Measurements from ENCODE around the gene ATF2. TPM values are rescaled to one million over a fixed set of nuclear protein-coding genes. Genes with fewer than 3 reads are reported as not detected.

The ATF2 gene
- total and polyA plus RNA-seq, 2 of the 13 experiments (the other 11 are each of a cell fraction or from before 2014, with no cell fraction given), result 91.6 to 95.1 TPM

DNA sequence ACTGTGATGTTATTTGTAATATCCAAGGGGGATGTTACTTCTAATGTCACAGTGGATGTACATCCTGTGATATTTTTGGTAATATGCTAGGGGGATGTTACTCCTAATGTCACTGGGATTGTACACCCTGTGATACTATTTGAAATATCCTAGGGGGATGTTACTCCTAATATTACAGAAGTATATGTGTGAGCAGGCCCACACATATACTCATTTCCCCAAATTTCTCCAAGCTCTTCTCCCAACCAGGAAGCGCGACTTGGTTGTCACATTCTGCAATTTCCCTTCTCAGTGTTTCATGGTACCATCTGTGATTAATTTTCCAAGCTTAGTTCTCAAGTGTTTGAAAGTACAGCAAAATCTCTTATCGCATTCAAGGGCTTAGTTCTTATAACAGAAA is 133.3 kb downstream of the ATF2 start:
- Histone ChIP-seq H3K79me2 (ENCODE audit: insufficient read depth, low read length) (no peaks in the 10 kb centered on the region), H3K4me2 (ENCODE audit: low read depth, low read length) (no peak overlapping the region), H3K4me1 (ENCODE audit: insufficient read depth, low read length) (peaks cover 56% of the 10 kb centered on the region), H4K20me1 (ENCODE audit: insufficient read depth, low read length) (no peaks in the 10 kb centered on the region), H3K4me3 (replicated peaks in 1 of 3; ENCODE audit: insufficient read depth in 1 of 3, low read depth in 2 of 3, low read length in 3 of 3) (no peak overlapping the region), H3K27ac (ENCODE audit: extremely low read length, insufficient read depth, low read length) (no peak overlapping the region), H3K9me3 (ENCODE audit: low read length) (no peaks in the 10 kb centered on the region), H3K9ac (ENCODE audit: insufficient read depth, low read depth, low read length) (no peak overlapping the region), H3K27me3 (ENCODE audit: control insufficient read depth in 1 of 2, insufficient read depth in 2 of 2, low read length in 2 of 2) (no peaks in the 10 kb centered on the region), H2AFZ (ENCODE audit: low read length) (no peak overlapping the region), H3K36me3 (replicated peaks in 1 of 2; ENCODE audit: control insufficient read depth in 1 of 2, insufficient read depth in 2 of 2, low read length in 2 of 2) (no peaks in the 10 kb centered on the region)
- in situ Hi-C loops (cut with HindIII; ENCODE audit: extremely low pct_ligation_motif_present, low pct_unique_long_range_greater_than_20kb), result loop anchor here (10.0 to 25.0 kb wide), 3 partner anchors 150 to 1070 kb away; partner anchors contain the start of genes ATP5MC3 and HOXD11
- 99% methylated on average over 3 of the region's 3 CpGs for WGBS (ENCODE audit: low lambda C conversion rate)
- DNase-seq (ENCODE audit: low spot score) (no peak), FAIRE-seq (no peak), ATAC-seq (no peak)
- BruUV-seq (replicated peaks), result no TSS peak
- intact Hi-C loops (cut with micrococcal nuclease; ENCODE audit: unreplicated experiment), result loop anchor here (5.0 kb wide), 2 partner anchors 58 to 168 kb away; no protein-coding TSS in a partner anchor
- POLR2A ChIA-PET, result no interaction called here
- CTCF ChIA-PET (ENCODE audit: low intra/inter-chr PET ratio, low total read pairs), result no interaction called here
- TF ChIP-seq, protein P1, sequence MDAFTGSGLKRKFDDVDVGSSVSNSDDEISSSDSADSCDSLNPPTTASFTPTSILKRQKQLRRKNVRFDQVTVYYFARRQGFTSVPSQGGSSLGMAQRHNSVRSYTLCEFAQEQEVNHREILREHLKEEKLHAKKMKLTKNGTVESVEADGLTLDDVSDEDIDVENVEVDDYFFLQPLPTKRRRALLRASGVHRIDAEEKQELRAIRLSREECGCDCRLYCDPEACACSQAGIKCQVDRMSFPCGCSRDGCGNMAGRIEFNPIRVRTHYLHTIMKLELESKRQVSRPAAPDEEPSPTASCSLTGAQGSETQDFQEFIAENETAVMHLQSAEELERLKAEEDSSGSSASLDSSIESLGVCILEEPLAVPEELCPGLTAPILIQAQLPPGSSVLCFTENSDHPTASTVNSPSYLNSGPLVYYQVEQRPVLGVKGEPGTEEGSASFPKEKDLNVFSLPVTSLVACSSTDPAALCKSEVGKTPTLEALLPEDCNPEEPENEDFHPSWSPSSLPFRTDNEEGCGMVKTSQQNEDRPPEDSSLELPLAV (CRISPR knock-in tag; conservative IDR thresholded peaks at IDR 0.05; ENCODE audit: low read depth), result no peak
- TF ChIP-seq GABPB1 (CRISPR knock-in tag; IDR thresholded peaks at IDR 0.05) (no peak), ZNF432 (CRISPR knock-in tag; IDR thresholded peaks at IDR 0.05; ENCODE audit: borderline replicate concordance) (no peak), NFE2L1 (CRISPR knock-in tag; IDR thresholded peaks at IDR 0.05; ENCODE audit: borderline replicate concordance) (no peak), MATR3 (CRISPR knock-in tag; IDR thresholded peaks at IDR 0.05) (no peak)
- TF ChIP-seq, protein P2, sequence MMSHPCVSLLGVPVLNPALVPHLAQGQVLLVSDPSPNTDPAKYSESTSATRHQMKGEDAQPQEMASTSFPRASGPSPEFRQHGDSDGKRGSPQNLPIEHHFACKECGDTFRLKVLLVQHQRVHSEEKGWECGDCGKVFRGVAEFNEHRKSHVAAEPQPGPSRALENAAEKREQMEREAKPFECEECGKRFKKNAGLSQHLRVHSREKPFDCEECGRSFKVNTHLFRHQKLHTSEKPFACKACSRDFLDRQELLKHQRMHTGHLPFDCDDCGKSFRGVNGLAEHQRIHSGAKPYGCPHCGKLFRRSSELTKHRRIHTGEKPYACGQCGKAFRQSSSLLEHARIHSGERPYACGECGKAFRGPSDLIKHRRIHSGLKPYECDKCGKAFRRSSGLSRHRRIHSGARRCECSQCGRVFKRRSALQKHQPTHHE (CRISPR knock-in tag; IDR thresholded peaks at IDR 0.05; ENCODE audit: borderline replicate concordance), result no peak
- TF ChIP-seq, protein P3, sequence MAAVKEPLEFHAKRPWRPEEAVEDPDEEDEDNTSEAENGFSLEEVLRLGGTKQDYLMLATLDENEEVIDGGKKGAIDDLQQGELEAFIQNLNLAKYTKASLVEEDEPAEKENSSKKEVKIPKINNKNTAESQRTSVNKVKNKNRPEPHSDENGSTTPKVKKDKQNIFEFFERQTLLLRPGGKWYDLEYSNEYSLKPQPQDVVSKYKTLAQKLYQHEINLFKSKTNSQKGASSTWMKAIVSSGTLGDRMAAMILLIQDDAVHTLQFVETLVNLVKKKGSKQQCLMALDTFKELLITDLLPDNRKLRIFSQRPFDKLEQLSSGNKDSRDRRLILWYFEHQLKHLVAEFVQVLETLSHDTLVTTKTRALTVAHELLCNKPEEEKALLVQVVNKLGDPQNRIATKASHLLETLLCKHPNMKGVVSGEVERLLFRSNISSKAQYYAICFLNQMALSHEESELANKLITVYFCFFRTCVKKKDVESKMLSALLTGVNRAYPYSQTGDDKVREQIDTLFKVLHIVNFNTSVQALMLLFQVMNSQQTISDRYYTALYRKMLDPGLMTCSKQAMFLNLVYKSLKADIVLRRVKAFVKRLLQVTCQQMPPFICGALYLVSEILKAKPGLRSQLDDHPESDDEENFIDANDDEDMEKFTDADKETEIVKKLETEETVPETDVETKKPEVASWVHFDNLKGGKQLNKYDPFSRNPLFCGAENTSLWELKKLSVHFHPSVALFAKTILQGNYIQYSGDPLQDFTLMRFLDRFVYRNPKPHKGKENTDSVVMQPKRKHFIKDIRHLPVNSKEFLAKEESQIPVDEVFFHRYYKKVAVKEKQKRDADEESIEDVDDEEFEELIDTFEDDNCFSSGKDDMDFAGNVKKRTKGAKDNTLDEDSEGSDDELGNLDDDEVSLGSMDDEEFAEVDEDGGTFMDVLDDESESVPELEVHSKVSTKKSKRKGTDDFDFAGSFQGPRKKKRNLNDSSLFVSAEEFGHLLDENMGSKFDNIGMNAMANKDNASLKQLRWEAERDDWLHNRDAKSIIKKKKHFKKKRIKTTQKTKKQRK (IDR thresholded peaks at IDR 0.05; ENCODE audit: low read length), result no peak
- TF ChIP-seq, protein P4, sequence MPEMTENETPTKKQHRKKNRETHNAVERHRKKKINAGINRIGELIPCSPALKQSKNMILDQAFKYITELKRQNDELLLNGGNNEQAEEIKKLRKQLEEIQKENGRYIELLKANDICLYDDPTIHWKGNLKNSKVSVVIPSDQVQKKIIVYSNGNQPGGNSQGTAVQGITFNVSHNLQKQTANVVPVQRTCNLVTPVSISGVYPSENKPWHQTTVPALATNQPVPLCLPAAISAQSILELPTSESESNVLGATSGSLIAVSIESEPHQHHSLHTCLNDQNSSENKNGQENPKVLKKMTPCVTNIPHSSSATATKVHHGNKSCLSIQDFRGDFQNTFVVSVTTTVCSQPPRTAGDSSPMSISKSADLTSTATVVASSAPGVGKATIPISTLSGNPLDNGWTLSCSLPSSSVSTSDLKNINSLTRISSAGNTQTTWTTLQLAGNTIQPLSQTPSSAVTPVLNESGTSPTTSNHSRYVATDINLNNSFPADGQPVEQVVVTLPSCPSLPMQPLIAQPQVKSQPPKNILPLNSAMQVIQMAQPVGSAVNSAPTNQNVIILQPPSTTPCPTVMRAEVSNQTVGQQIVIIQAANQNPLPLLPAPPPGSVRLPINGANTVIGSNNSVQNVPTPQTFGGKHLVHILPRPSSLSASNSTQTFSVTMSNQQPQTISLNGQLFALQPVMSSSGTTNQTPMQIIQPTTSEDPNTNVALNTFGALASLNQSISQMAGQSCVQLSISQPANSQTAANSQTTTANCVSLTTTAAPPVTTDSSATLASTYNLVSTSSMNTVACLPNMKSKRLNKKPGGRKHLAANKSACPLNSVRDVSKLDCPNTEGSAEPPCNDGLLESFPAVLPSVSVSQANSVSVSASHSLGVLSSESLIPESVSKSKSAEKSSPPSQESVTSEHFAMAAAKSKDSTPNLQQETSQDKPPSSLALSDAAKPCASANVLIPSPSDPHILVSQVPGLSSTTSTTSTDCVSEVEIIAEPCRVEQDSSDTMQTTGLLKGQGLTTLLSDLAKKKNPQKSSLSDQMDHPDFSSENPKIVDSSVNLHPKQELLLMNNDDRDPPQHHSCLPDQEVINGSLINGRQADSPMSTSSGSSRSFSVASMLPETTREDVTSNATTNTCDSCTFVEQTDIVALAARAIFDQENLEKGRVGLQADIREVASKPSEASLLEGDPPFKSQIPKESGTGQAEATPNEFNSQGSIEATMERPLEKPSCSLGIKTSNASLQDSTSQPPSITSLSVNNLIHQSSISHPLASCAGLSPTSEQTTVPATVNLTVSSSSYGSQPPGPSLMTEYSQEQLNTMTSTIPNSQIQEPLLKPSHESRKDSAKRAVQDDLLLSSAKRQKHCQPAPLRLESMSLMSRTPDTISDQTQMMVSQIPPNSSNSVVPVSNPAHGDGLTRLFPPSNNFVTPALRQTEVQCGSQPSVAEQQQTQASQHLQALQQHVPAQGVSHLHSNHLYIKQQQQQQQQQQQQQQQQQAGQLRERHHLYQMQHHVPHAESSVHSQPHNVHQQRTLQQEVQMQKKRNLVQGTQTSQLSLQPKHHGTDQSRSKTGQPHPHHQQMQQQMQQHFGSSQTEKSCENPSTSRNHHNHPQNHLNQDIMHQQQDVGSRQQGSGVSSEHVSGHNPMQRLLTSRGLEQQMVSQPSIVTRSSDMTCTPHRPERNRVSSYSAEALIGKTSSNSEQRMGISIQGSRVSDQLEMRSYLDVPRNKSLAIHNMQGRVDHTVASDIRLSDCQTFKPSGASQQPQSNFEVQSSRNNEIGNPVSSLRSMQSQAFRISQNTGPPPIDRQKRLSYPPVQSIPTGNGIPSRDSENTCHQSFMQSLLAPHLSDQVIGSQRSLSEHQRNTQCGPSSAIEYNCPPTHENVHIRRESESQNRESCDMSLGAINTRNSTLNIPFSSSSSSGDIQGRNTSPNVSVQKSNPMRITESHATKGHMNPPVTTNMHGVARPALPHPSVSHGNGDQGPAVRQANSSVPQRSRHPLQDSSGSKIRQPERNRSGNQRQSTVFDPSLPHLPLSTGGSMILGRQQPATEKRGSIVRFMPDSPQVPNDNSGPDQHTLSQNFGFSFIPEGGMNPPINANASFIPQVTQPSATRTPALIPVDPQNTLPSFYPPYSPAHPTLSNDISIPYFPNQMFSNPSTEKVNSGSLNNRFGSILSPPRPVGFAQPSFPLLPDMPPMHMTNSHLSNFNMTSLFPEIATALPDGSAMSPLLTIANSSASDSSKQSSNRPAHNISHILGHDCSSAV (CRISPR knock-in tag; IDR thresholded peaks at IDR 0.05; ENCODE audit: borderline replicate concordance), result no peak

Data from HepG2 (cell line).